Measurements from ENCODE around the gene ZNF639. TPM values are rescaled to one million over a fixed set of nuclear protein-coding genes. Genes with fewer than 3 reads are reported as not detected.

ZNF639 gene
- polyA plus RNA-seq, 3 donors from 2014 or later: 40.0 to 54.8 (median 46.7) TPM

DNA sequence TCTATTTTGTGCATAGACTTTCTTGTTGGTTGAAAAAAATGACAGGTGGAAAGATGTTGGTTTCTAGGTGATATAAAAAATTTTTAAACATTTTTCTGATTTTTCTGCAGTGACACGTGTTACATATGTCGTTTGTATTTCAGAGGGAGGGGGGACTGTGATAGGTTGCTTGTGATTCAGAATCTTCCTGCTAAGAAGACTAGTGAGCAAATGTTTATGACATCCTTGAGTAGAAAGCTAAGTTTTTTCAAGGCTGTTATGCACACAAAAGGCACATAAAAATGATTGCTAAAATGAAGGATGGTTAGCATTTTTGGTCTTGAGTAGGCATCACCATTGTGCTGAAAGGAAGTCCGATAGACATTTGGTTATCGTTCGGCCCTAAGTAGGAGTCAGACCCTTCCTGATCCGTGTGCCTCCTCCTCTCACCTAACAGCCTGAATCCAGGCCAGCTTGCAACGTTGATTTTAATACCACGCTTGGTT lies 1.5 kb downstream of the ZNF639 start:
- Mint-ChIP-seq H3K4me3 (peak overlapping the region; percentile 89 to 94 (median 93)), H3K27ac (peak overlapping the region; percentile 90 to 96 (median 94)), H3K36me3 (peaks cover 4 to 6% (median 5%) of the 10 kb centered on the region in 3 donors), H3K4me1 (peaks cover 34 to 42% of the 10 kb centered on the region in 2 donors), H3K27me3 (ENCODE audit: low read depth in 3 of 3) (peaks cover 7 to 16% (median 13%) of the 10 kb centered on the region in 3 donors), H3K9me3 (no peaks in the 10 kb centered on the region)
- peak in 2 of 3 donors; percentile 3 to 6 for DNase-seq

DNA sequence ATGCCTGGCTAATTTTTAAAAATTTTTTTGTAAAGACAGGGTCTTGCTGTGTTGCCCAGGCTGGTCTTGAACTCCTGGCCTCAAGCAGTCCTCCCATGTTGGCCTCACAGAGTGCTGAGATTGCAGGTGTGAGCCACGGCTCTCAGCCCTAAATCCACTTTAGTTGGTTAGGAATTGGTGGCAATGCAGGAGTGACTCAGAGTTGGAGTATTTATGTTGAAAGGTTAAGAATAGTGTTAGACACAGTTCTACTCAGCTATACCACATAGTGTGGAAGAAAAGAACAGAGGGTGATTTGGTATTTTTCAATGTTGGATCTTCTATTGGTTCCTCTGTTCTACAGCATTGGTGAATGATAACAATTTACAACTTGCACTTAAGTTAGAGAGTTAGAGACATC lies 7.6 kb downstream of the ZNF639 start:
- Mint-ChIP-seq H3K27ac (no peak overlapping the region), H3K4me1 (peaks cover 2 to 7% of the 10 kb centered on the region in 2 donors), H3K9me3 (no peaks in the 10 kb centered on the region), H3K36me3 (peaks cover 17 to 32% (median 31%) of the 10 kb centered on the region in 3 donors), H3K4me3 (no peak overlapping the region), H3K27me3 (ENCODE audit: low read depth in 3 of 3) (no peaks in the 10 kb centered on the region)
- DNase-seq: no peak

DNA sequence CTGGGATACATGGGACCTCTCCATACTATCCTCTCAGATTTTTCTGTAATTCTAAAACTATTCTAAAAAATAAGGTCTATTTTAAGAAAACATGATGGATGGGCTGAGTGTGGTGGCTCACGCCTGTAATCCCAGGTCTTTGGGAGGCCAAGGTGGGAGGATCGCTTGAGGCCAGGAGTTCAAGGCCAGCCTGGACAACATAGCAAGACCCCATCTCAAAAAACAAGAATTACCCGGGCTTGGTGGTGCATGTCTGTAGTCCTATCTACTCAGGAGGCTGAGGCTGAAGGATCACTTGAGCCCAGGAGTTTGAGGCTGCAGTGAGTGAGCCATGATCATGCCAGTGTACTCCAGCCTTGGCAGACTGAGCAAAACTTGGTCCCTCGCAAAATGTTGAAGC lies 9.4 kb downstream of the ZNF639 start:
- H3K4me3 Mint-ChIP-seq: no peak overlapping the region
- no peak overlapping the region for H3K27ac Mint-ChIP-seq
- no peaks in the 10 kb centered on the region for H3K9me3 Mint-ChIP-seq
- H3K36me3 Mint-ChIP-seq: peaks cover 23 to 32% (median 31%) of the 10 kb centered on the region in 3 donors
- H3K27me3 Mint-ChIP-seq (ENCODE audit: low read depth in 3 of 3): no peaks in the 10 kb centered on the region
- H3K4me1 Mint-ChIP-seq: peaks cover 2 to 6% of the 10 kb centered on the region in 2 donors
- no peak for DNase-seq

DNA sequence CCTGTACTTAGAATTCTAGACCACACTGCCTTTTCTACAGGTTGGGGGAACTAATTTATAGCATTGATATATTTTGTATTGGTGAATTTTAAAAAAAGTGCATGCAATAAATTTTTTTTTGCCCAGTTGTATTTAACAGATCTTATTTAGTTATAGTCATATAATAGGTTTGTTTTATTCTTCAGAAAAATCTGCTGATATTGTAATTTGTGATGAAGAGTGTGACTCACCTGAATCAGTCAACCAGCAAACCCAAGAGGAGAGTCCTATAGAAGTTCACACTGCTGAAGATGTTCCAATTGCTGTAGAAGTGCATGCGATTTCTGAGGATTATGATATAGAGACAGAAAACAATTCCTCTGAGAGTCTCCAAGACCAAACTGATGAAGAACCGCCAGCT lies 10.3 kb downstream of the ZNF639 start:
- Mint-ChIP-seq H3K27ac (peak overlapping the region in 1 of 6 donors; percentile 35), H3K4me1 (no peaks in the 10 kb centered on the region), H3K9me3 (no peaks in the 10 kb centered on the region), H3K4me3 (no peak overlapping the region), H3K27me3 (ENCODE audit: low read depth in 3 of 3) (no peaks in the 10 kb centered on the region), H3K36me3 (peaks cover 23 to 33% (median 31%) of the 10 kb centered on the region in 3 donors)
- no peak for DNase-seq

DNA sequence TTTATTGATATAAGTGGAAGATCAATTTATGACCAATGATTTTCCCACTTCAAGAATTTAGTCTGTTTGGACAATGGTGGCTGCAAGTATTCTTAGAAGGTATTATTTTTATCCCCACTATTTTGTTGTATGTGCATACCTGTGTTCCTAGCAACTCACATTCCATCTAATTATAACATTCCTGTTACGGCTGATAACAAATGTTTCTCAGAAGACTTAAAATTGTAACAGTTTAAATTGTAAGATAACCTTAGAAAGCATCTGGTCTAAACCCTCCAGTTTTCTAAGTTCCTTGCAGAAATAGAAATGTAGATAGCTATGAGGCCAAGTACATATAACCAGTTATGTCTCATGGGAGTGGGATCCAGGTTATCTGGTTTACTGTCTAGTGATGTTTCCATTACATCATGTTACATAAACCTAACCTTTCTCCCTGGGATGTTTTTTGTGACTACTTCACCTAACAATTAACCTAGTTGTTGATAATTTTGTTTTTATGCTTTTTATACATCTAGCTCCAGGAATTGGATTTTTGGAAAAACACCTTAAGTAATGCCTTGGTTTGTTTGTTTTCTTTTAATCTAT lies 13.6 kb downstream of the ZNF639 start:
- DNase-seq: no peak
- Mint-ChIP-seq H3K4me3 (no peak overlapping the region), H3K9me3 (no peaks in the 10 kb centered on the region), H3K36me3 (peaks cover 16 to 26% (median 19%) of the 10 kb centered on the region in 3 donors), H3K4me1 (no peaks in the 10 kb centered on the region), H3K27ac (no peak overlapping the region), H3K27me3 (ENCODE audit: low read depth in 3 of 3) (no peaks in the 10 kb centered on the region)

DNA sequence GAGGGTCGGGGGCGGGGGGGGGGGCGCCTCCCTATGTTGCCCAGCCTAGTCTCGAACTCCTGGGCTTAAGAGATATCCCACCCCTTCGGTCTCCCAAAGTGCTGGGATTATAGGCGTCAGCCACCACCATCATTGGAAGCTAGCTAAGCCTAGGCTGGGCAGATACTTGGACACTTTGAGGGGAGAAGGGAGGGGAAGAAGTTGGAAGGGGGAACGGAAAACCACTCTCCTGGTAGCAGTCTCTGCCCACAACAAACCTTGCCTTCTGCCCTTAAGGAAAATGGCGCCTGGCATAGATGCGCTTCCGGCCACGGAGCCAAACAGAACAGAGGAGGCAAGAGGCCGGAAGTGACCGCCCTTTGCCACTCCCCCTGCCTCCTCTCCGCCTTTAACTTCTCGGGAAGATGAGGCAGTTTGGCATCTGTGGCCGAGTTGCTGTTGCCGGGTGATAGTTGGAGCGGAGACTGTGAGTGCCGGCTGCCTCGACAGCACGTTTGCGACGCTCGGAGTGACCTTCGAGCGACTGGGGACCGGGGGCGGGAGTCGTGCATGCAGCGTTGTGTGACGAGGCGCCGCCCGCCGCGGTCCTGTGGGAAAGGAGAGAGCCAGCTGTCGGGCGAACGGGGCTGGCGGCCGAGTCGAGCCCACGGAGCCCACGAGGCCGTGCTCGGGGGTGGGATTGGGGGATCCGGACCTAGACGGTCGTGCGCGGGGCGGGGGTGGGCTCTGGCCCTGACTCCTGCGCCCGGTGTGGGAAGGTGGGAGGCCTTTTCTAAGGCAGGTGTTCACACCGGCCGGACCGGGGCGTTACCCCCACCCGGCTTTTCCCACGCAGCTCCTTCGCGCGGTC lies 24.7 kb downstream of the ZNF639 start, which contains the start of gene MFN1:
Gene MFN1, plus strand, starts transcription at position 365 of the 850 bp plus-strand sequence. CDS start 1,143 bp downstream, outside the sequence.
- DNase-seq: peak; percentile 87 to 88 (median 88)
- H3K27me3 Mint-ChIP-seq (ENCODE audit: low read depth in 3 of 3): peaks cover 3 to 4% (median 4%) of the 10 kb centered on the region in 3 donors
- H3K9me3 Mint-ChIP-seq: no peaks in the 10 kb centered on the region
- H3K27ac Mint-ChIP-seq: peak within 1 kb of the TSS; percentile 90 to 96 (median 94)
- peaks cover 5 to 13% (median 11%) of the 10 kb centered on the region in 3 donors for H3K36me3 Mint-ChIP-seq
- H3K4me3 Mint-ChIP-seq: peak within 1 kb of the TSS; percentile 97 to 99 (median 99)
- H3K4me1 Mint-ChIP-seq: peaks cover 23 to 46% of the 10 kb centered on the region in 2 donors

DNA sequence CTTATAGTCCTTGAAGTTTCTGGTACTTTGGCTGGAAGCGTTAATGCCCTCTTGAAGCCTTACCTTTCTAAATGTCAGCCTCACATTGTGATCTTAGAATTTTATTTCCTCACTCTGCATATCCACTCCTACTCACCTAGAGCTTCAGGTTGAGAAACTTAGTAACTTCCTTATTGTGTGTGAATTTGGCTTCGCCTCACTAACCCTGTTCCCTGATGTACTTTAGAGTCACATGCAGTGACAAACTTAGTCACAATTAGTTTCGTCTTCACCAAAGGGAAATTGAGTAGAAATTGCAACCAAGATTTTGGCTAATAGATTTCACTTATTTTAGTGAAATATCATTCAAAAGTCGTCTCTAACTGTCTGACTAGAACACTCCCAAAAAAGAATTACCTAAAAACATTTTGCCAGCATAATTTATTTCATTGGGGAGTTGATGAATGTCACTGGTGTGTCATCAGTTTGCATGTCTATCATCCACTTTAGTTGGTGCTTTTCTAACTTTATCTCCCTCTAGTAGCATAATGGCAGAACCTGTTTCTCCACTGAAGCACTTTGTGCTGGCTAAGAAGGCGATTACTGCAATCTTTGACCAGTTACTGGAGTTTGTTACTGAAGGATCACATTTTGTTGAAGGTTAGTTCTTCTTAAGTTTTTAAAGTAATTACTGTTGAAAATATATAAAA lies 25.6 kb downstream of the ZNF639 start:
- no peak for DNase-seq
- peak overlapping the region; percentile 82 to 96 (median 89) for H3K27ac Mint-ChIP-seq
- no peaks in the 10 kb centered on the region for H3K9me3 Mint-ChIP-seq
- H3K27me3 Mint-ChIP-seq (ENCODE audit: low read depth in 3 of 3): peaks cover 3 to 4% (median 4%) of the 10 kb centered on the region in 3 donors
- H3K4me3 Mint-ChIP-seq: peak overlapping the region; percentile 97 to 99 (median 99)
- peaks cover 6 to 16% (median 12%) of the 10 kb centered on the region in 3 donors for H3K36me3 Mint-ChIP-seq
- peaks cover 23 to 48% of the 10 kb centered on the region in 2 donors for H3K4me1 Mint-ChIP-seq

DNA sequence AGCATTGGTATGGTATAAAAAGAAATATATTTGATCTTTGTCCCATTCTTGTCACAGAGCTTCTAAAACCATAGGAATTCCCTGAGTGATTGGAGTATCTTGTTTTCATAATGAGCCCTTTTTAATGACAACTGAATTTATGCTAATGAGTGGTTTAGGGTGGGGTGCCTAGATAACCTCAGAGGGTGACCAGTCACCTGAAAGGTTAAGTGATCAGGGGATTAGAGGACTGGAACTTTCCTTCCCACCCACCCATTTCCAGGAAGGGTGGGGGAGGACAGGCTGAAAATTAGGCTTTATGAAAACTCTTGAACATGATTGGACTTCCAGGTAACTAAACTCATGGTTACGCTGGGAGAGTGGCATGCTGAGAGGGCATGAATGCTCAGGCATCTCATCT lies 33.2 kb downstream of the ZNF639 start:
- H3K27ac Mint-ChIP-seq: peak overlapping the region in 1 of 6 donors; percentile 13
- no peaks in the 10 kb centered on the region for H3K9me3 Mint-ChIP-seq
- H3K4me3 Mint-ChIP-seq: no peak overlapping the region
- peaks cover 23 to 55% (median 34%) of the 10 kb centered on the region in 3 donors for H3K36me3 Mint-ChIP-seq
- peaks cover 11 to 51% of the 10 kb centered on the region in 2 donors for H3K4me1 Mint-ChIP-seq
- H3K27me3 Mint-ChIP-seq (ENCODE audit: low read depth in 3 of 3): no peaks in the 10 kb centered on the region
- no peak for DNase-seq

DNA sequence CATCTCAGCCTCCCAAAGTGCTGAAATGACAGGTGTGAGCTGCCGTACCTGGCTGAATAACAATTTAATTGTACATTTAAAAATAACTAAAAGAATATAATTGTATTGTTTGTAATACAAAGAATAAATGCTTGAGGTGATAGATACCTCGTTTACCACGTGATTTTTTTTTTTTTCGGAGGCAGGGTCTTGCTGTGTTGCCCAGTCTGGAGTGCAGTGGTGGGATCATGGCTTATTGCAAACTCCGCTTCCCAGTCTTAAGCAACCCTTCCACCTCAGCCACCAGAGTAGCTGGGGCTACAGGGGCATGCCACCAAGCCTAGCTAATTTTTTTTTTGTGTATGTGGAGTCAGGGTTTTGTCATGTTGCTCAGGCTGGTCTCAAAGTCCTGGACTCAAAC lies 40.5 kb downstream of the ZNF639 start:
- H3K9me3 Mint-ChIP-seq: no peaks in the 10 kb centered on the region
- no peaks in the 10 kb centered on the region for H3K4me1 Mint-ChIP-seq
- no peak for DNase-seq
- no peak overlapping the region for H3K27ac Mint-ChIP-seq
- H3K27me3 Mint-ChIP-seq (ENCODE audit: low read depth in 3 of 3): peaks cover 0 to 2% (median 0%) of the 10 kb centered on the region in 3 donors
- H3K36me3 Mint-ChIP-seq: peaks cover 13 to 40% (median 21%) of the 10 kb centered on the region in 3 donors
- H3K4me3 Mint-ChIP-seq: no peak overlapping the region

DNA sequence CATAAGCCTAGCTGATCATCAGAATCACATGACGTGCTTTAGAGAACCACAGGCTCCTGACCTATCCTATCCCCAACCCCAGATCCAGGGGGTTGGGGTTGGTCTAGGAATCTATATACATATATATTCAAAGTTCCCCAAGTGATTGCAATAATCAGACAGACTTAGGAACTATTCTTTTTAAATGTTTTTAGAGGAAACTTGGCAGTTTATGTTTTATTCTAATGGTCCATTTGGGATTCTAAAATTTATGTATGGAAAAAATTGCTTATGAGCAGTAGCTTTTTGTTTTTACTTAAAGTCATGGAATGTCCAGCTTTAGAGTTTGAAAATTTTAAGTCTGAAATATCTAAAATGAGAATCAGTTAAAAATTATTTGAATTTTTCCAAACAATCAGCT lies 46.8 kb downstream of the ZNF639 start:
- H3K4me1 Mint-ChIP-seq: no peaks in the 10 kb centered on the region
- H3K9me3 Mint-ChIP-seq: no peaks in the 10 kb centered on the region
- peaks cover 8 to 31% (median 16%) of the 10 kb centered on the region in 3 donors for H3K36me3 Mint-ChIP-seq
- no peak for DNase-seq
- H3K4me3 Mint-ChIP-seq: no peak overlapping the region
- H3K27me3 Mint-ChIP-seq (ENCODE audit: low read depth in 3 of 3): no peaks in the 10 kb centered on the region
- H3K27ac Mint-ChIP-seq: no peak overlapping the region

DNA sequence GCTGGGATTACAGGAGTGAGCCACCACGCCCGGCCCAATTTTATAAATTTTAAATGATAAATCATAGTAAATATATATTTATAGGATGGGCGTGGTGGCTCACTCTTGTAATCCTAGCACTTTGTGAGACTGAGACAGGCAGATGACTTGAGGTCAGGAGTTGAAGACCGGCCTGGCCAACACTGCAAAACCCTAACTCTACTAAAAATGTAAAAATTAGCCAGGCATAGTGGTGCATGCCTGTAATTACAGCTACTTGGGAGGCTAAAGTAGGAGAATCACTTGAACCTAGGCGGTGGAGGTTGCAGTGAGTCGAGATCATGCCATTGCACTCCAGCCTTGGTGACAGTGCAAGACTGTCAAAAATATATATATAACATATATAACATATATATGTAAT lies 51.1 kb downstream of the ZNF639 start:
- no peak for DNase-seq
- Mint-ChIP-seq H3K4me1 (no peaks in the 10 kb centered on the region), H3K4me3 (no peak overlapping the region), H3K27ac (no peak overlapping the region), H3K27me3 (ENCODE audit: low read depth in 3 of 3) (no peaks in the 10 kb centered on the region), H3K36me3 (peaks cover 8 to 32% (median 11%) of the 10 kb centered on the region in 3 donors), H3K9me3 (no peaks in the 10 kb centered on the region)

DNA sequence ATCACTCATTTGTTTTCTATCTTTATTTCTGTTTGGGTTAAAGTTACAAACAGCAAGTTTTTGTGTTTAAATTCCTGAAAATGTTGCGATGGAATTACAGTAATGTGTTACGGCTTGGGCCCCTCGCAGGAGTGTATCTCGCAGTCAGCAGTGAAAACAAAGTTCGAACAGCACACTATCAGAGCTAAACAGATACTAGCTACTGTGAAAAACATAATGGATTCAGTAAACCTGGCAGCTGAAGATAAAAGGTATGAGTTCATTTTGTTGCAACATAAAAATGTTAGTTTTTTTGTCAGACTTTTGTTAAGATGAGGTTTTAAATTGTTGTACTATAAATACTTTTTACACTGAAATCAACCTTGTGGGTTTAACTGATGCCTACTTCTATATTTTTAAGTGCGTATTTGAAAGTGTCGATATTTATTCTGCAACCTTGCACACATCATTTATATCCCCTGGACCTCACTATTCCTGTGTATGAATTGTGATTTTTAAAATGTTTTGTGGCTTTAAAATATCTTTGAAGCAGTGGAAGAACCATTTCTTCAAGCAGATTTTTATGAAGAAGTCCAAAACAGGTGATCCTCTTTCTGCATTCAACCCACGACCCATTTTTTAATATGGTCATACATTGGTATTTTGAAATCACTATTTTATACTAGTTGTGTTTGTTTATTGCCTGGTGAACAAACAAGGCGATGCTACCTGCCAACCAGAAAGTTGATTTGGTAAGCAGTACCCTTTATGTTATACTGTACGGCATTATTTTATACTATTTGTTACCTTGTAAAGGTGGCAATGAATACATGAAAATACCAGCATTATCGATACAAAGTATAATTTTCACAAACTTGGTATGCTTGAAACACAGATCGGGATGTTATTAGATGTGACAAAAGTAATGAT lies 52.5 kb downstream of the ZNF639 start:
- H3K27me3 Mint-ChIP-seq (ENCODE audit: low read depth in 3 of 3): no peaks in the 10 kb centered on the region
- H3K4me1 Mint-ChIP-seq: no peaks in the 10 kb centered on the region
- DNase-seq: no peak
- H3K4me3 Mint-ChIP-seq: no peak overlapping the region
- H3K27ac Mint-ChIP-seq: no peak overlapping the region
- peaks cover 10 to 40% (median 15%) of the 10 kb centered on the region in 3 donors for H3K36me3 Mint-ChIP-seq
- no peaks in the 10 kb centered on the region for H3K9me3 Mint-ChIP-seq

DNA sequence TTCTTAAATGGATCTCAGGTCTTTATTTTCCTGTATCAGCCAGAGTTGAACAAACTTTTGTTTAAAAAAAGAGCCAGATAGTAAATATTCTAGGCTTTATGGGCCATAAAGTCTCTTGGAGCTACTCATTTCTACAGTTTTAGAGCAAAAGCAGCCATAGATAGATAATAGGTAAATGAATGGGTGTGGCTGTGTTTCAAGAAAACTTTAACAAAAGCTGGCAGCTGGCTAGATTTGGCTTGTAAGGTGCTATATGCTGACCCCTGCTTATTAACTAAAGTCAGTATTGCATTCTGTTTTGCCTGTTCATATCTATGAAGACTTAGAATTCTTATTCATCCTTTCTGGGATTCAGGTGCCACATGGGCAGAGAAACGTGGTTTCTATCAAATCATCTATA lies 53.6 kb downstream of the ZNF639 start:
- H3K4me1 Mint-ChIP-seq: no peaks in the 10 kb centered on the region
- no peaks in the 10 kb centered on the region for H3K27me3 Mint-ChIP-seq (ENCODE audit: low read depth in 3 of 3)
- no peak overlapping the region for H3K4me3 Mint-ChIP-seq
- H3K27ac Mint-ChIP-seq: no peak overlapping the region
- DNase-seq: no peak
- H3K9me3 Mint-ChIP-seq: no peaks in the 10 kb centered on the region
- peaks cover 14 to 42% (median 15%) of the 10 kb centered on the region in 3 donors for H3K36me3 Mint-ChIP-seq

Data from immature natural killer cell (primary cell).